Spleen (tissue), 11 donors: ENCODE results near the gene CTDP1. TPM values are rescaled to one million over a fixed set of nuclear protein-coding genes. Genes with fewer than 3 reads are reported as not detected.

Source experiments
- DNase-seq: peaks from one replicate; pipeline ENCODE4 v3.0.0-alpha.2; 2020
- H3K27ac ChIP-seq, 8 donors: fragments of 200-600 bp; sonication (generic) in 7 of 8; 1 replicate in 4 of 8; 2 replicates in 4 of 8; pipeline versions ENCODE4 v1.5.0 to v1.8.0; 2016 to 2021; ENCODE audit warnings: inconsistent platforms in 4 of 8, mild to moderate bottlenecking in 4 of 8, moderate library complexity in 1 of 8
- H3K27me3 ChIP-seq, 7 donors: fragments of 200-600 bp; sonication (generic) in 6 of 7; replicated peaks in 1 of 7; 1 replicate in 4 of 7; 2 replicates in 3 of 7; pipeline versions ENCODE4 v1.5.0 to v1.8.0; 2016 to 2021; ENCODE audit warnings: inconsistent platforms in 3 of 7, mild to moderate bottlenecking in 1 of 7
- H3K36me3 ChIP-seq, 6 donors: fragments of 200-600 bp; sonication (generic) in 5 of 6; 1 replicate in 4 of 6; 2 replicates in 2 of 6; pipeline versions ENCODE4 v1.5.0 to v1.8.0; 2016 to 2021; ENCODE audit warnings: inconsistent platforms in 2 of 6
- H3K4me1 ChIP-seq, 6 donors: fragments of 200-600 bp; sonication (generic) in 5 of 6; 1 replicate in 3 of 6; 2 replicates in 3 of 6; pipeline versions ENCODE4 v1.5.0 to v1.8.0; 2016 to 2021; ENCODE audit warnings: inconsistent platforms in 3 of 6
- H3K4me3 ChIP-seq, 8 donors: fragments of 200-600 bp; sonication (generic) in 7 of 8; 1 replicate in 4 of 8; 2 replicates in 4 of 8; pipeline versions ENCODE4 v1.5.0 to v1.8.0; 2016 to 2021; ENCODE audit warnings: inconsistent platforms in 4 of 8, mild to moderate bottlenecking in 4 of 8, moderate library complexity in 2 of 8
- H3K9me3 ChIP-seq, 8 donors: fragments of 200-600 bp; sonication (generic) in 7 of 8; 1 replicate in 4 of 8; 2 replicates in 4 of 8; pipeline versions ENCODE4 v1.5.0 to v1.8.0; 2016 to 2021; ENCODE audit warnings: inconsistent platforms in 4 of 8
- POLR2A ChIP-seq, 3 donors: fragments of 450-650 bp; IDR thresholded peaks; one replicate each; pipeline ENCODE4 v1.5.1; 2017; ENCODE audit warnings: antibody characterized with exemption in 3 of 3, mild to moderate bottlenecking in 1 of 3
- POLR2AphosphoS5 ChIP-seq, 3 donors: sonication (generic); formaldehyde crosslinking; IDR thresholded peaks; one replicate each; pipeline ENCODE4 v1.5.1; 2017; ENCODE audit warnings: antibody characterized with exemption in 3 of 3
- WGBS, 5 donors: extraction: QIAGEN DNeasy Blood & Tissue Kit in 3 of 5; methylation state at CpG; one replicate each; pipeline versions ENCODE4 v1.1.5 to v1.1.7; 2013 to 2018; 5-methylcytosine and 5-hydroxymethylcytosine counted together
- intact Hi-C: fragments of 100-400 bp; cut with DNase I; formaldehyde crosslinking; loops from one replicate; pipeline ENCODE4 v1.15.0; 2023; ENCODE audit warnings: low total_unique reads
- polyA plus RNA-seq, 3 donors: library from polyadenylated mRNA; stranded (reverse); fragments of 200-250 nt; gene quantifications; one replicate each; pipeline ENCODE4 v1.2.1, GENCODE V29; 2013
- total RNA-seq, 7 donors: library from RNA; depleted of rRNA in 3 of 7; stranded (reverse); fragments of >200 nt in 3 of 7; fragmentation: NEBNext Ultra II Directional in 4 of 7; extraction: Animal tissue kit (Norgen Biotek cat#: 25700) in 4 of 7; gene quantifications; one replicate each; pipeline versions ENCODE4 v1.1.0 to v1.2.1, GENCODE V29; 2016 to 2021
- TF ChIP-seq, protein P1 (sequence below), 11 experiments: fragments of 200-600 bp in 7 of 11; fragments of 450-650 bp in 4 of 11; sonication (generic) in 4 of 11; IDR thresholded peaks in 8 of 11; conservative IDR thresholded peaks in 3 of 11; 1 replicate in 7 of 11; 2 replicates in 4 of 11; pipeline versions ENCODE4 v1.4.0 to v1.8.0; 2016 to 2021; ENCODE audit warnings: antibody characterized with exemption in 11 of 11, inconsistent platforms in 4 of 11, mild to moderate bottlenecking in 1 of 11
- donor health status: healthy with polysubstance abuse.
- donor health status: DM: no; HTN: no; CAD: no; lungs with moderate emphysema.
- donor health status: DM: no; HTN: no; CAD: no.
- donor health status: Bipolar disorder and iron deficiency.
- donor health status: healthy.
- donor health status: DM: no; HTN: no; CAD: no.
- donor health status: DM: yes; HTN: yes; CAD: no.

CTDP1 gene
- total and polyA plus RNA-seq, 10 donors = 13.6 to 54.6 (median 28.6) TPM

DNA sequence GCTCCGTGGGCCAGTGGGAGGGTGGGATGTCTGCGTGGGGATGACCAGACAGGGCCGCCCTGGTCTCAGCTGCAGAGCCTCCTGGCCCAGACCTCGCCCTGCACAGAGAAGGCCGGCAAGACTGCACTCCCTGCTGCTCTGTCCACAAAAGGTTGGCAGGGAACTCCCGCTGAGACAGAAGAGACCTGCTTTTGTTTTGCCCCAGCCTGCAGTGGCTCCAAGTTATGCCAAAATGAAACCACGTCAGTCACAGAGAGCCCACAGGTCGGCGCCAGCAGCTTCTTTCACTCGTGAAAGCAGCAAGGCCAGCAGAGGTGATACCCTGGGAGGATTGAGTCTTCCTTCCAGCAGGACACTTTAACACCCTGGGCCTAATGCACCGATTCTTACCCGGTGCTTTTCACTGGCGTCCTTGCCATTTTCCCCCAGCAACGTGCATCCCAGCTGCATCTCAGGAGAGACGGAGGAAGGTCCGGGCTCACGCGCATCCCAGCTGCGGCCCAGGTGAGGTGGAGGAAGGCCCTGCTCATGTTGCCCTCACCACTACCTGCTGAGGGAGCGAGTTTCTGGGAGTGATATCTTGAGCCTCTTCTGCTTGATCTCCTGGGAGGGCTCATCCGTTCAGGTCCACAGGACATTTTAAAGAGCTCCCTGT is 22.1 kb upstream of the CTDP1 start:
- TF ChIP-seq POLR2A (IDR thresholded peaks at IDR 0.05) (no peak), POLR2AphosphoS5 (IDR thresholded peaks at IDR 0.05) (no peak)
- TF ChIP-seq, protein P1, sequence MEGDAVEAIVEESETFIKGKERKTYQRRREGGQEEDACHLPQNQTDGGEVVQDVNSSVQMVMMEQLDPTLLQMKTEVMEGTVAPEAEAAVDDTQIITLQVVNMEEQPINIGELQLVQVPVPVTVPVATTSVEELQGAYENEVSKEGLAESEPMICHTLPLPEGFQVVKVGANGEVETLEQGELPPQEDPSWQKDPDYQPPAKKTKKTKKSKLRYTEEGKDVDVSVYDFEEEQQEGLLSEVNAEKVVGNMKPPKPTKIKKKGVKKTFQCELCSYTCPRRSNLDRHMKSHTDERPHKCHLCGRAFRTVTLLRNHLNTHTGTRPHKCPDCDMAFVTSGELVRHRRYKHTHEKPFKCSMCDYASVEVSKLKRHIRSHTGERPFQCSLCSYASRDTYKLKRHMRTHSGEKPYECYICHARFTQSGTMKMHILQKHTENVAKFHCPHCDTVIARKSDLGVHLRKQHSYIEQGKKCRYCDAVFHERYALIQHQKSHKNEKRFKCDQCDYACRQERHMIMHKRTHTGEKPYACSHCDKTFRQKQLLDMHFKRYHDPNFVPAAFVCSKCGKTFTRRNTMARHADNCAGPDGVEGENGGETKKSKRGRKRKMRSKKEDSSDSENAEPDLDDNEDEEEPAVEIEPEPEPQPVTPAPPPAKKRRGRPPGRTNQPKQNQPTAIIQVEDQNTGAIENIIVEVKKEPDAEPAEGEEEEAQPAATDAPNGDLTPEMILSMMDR (IDR thresholded peaks at IDR 0.05 in 8 of 11, conservative IDR thresholded peaks at IDR 0.05 in 3 of 11) = no peak
- Histone ChIP-seq H3K4me3 (no peak overlapping the region), H3K4me1 (no peaks in the 10 kb centered on the region), H3K9me3 (peaks cover 0 to 10% (median 7%) of the 10 kb centered on the region in 8 donors), H3K36me3 (no peaks in the 10 kb centered on the region), H3K27me3 (peaks cover 0 to 4% (median 0%) of the 10 kb centered on the region in 7 donors), H3K27ac (no peak overlapping the region)
- 80 to 92% (median 82%) methylated on average over 15 to 21 of the region's 21 CpGs for WGBS, 5 donors
- no peak for DNase-seq
- intact Hi-C loops = no loop called here

DNA sequence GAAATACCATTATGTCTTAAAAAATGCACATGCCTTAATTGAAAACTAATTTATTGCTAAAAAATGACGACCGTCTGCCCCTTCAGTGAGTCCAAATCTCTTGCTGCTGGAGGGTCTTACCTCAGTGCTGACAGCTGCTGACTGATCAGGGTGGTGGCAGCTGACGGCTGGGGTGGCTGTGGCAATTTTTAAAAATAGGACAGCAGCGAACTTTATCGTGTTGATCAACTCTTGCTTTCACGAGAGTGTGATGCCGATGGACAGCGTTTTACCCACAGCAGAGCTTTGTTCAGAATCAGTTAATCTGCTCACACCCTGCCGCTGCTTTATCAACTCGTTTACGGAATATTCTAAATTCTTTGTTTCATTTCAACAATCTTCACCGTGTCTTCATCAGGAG is 21.2 kb upstream of the CTDP1 start:
- DNase-seq = no peak
- peaks cover 0 to 10% (median 7%) of the 10 kb centered on the region in 8 donors for H3K9me3 ChIP-seq
- no peak overlapping the region for H3K4me3 ChIP-seq
- intact Hi-C loops = no loop called here
- TF ChIP-seq POLR2AphosphoS5 (IDR thresholded peaks at IDR 0.05) (no peak), POLR2A (IDR thresholded peaks at IDR 0.05) (no peak)
- TF ChIP-seq, protein P1 (IDR thresholded peaks at IDR 0.05 in 8 of 11, conservative IDR thresholded peaks at IDR 0.05 in 3 of 11) = no peak
- no peaks in the 10 kb centered on the region for H3K36me3 ChIP-seq
- H3K27me3 ChIP-seq = peaks cover 0 to 4% (median 0%) of the 10 kb centered on the region in 7 donors
- 87 to 93% (median 89%) methylated on average over 12 of the region's 12 CpGs for WGBS, 5 donors
- H3K27ac ChIP-seq = no peak overlapping the region
- no peaks in the 10 kb centered on the region for H3K4me1 ChIP-seq

DNA sequence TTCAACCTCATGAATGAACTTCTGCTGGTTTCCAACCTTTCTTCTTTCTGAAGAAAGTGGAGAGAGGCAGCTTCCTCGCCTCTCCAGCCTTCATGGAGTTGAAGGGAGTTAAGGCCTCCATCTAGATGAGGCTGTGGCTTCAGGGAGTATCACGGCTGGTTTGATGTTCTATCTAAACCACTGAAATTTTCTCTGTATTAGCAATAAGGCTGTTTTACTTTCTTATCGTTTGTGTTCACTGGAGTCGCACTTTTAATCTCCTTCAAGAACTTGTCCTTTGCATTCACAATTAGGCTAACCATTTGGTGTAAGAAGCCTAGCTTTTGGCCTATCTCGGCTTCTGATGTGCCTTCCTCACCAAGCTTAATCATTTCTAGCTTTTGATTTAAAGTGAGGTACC is 19.9 kb upstream of the CTDP1 start:
- intact Hi-C loops = no loop called here

DNA sequence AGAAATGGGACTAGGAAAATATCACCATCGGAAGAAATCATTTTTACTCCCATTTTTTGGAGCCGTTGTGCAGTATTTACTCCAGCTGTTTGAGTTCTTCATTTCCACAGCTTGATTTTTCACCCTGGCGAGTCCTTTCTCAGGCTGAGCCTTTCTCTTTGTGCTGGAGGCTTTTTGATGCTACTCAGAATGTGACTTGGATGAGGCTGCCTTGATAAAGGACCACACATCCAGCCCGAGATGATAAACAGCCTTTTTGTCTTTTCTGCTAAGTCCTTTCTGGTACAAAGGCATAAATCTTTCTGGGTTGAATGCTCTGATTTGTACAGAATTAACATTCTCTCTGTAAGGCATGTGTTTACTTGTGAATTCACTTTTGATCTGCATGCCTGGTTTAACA is 17.6 kb upstream of the CTDP1 start:
- H3K4me1 ChIP-seq = no peaks in the 10 kb centered on the region
- H3K36me3 ChIP-seq = no peaks in the 10 kb centered on the region
- intact Hi-C loops = no loop called here
- H3K27ac ChIP-seq = no peak overlapping the region
- TF ChIP-seq, protein P1 (IDR thresholded peaks at IDR 0.05 in 8 of 11, conservative IDR thresholded peaks at IDR 0.05 in 3 of 11) = no peak
- no peak for TF ChIP-seq POLR2A (IDR thresholded peaks at IDR 0.05)
- no peak for TF ChIP-seq POLR2AphosphoS5 (IDR thresholded peaks at IDR 0.05)
- H3K4me3 ChIP-seq = no peak overlapping the region
- peaks cover 0 to 4% (median 0%) of the 10 kb centered on the region in 7 donors for H3K27me3 ChIP-seq
- no peaks in the 10 kb centered on the region for H3K9me3 ChIP-seq
- 66 to 81% (median 77%) methylated on average over 4 of the region's 4 CpGs for WGBS, 5 donors
- no peak for DNase-seq

More for the DNA sequence above, 19.9 kb upstream of the CTDP1 start:
- Histone ChIP-seq H3K9me3 (peaks cover 0 to 10% (median 7%) of the 10 kb centered on the region in 8 donors), H3K36me3 (no peaks in the 10 kb centered on the region), H3K27ac (no peak overlapping the region), H3K27me3 (peaks cover 0 to 4% (median 0%) of the 10 kb centered on the region in 7 donors), H3K4me3 (no peak overlapping the region), H3K4me1 (no peaks in the 10 kb centered on the region)
- TF ChIP-seq POLR2A (IDR thresholded peaks at IDR 0.05) (no peak), POLR2AphosphoS5 (IDR thresholded peaks at IDR 0.05) (no peak)
- TF ChIP-seq, protein P1 (IDR thresholded peaks at IDR 0.05 in 8 of 11, conservative IDR thresholded peaks at IDR 0.05 in 3 of 11) = no peak
- WGBS, 5 donors = 74 to 84% (median 78%) methylated on average over 5 of the region's 5 CpGs
- no peak for DNase-seq
